ENCODE results near the gene KCMF1.

GRCh38 chr2:85085563-85085962 lies 114.6 kb downstream of the KCMF1 start:
- TF ChIP-seq ZSCAN20 (CRISPR knock-in tag; IDR thresholded peaks at IDR 0.05; ENCODE audit: borderline replicate concordance) (no peak), ZBTB40 (IDR thresholded peaks at IDR 0.05) (no peak), ZBTB40 (CRISPR knock-in tag; IDR thresholded peaks at IDR 0.05) (no peak), ZSCAN9 (CRISPR knock-in tag; IDR thresholded peaks at IDR 0.05; ENCODE audit: borderline replicate concordance) (no peak), USF2 (IDR thresholded peaks at IDR 0.05; ENCODE audit: low read depth, low read length) (no peak), USF2 (CRISPR knock-in tag; IDR thresholded peaks at IDR 0.05; ENCODE audit: borderline replicate concordance) (no peak), BHLHE40 (IDR thresholded peaks at IDR 0.05; ENCODE audit: low read length) (no peak), ZNF280B (CRISPR knock-in tag; IDR thresholded peaks at IDR 0.05; ENCODE audit: borderline replicate concordance) (no peak)
